WERI-Rb-1 (cell line): ENCODE data around the gene GSTP1.
"Not testable (repeated sequence)": the region's sequence is repeated elsewhere in the genome, so short reads cannot be mapped to it uniquely, and the experiment has no call there.

ENCODE experiments used
- DNase-seq: peaks from one replicate; pipeline ENCODE4 v3.0.0-alpha.2; 2020
- H3K27ac ChIP-seq: fragments of 250-450 bp; sonication (Bioruptor Pico); 2 replicates; pipeline ENCODE4 v1.5.1; 2020; ENCODE audit warnings: mild to moderate bottlenecking, moderate library complexity
- H3K27me3 ChIP-seq: fragments of 250-450 bp; sonication (Bioruptor Pico); 2 replicates; pipeline ENCODE4 v1.5.1; 2021; ENCODE audit warnings: mild to moderate bottlenecking, low read depth, moderate library complexity; ENCODE audit not compliant: insufficient read depth, severe bottlenecking
- H3K36me3 ChIP-seq: fragments of 250-450 bp; sonication (Bioruptor Pico); 2 replicates; pipeline ENCODE4 v1.5.1; 2020; ENCODE audit warnings: mild to moderate bottlenecking, moderate library complexity
- H3K4me3 ChIP-seq: 2 replicates; pipeline ENCODE4 v1.5.1; 2011; ENCODE audit warnings: low read depth, mild to moderate bottlenecking, control low read depth, low read length
- H3K9me3 ChIP-seq: fragments of 250-450 bp; sonication (Bioruptor Pico); 2 replicates; pipeline ENCODE4 v1.5.1; 2021; ENCODE audit warnings: mild to moderate bottlenecking, moderate library complexity; ENCODE audit not compliant: severe bottlenecking
- TF ChIP-seq, protein P1 (sequence below): IDR thresholded peaks from 2 replicates; pipeline ENCODE4 v1.5.1; 2011; ENCODE audit warnings: low read depth, mild to moderate bottlenecking, control low read depth, inconsistent platforms, low read length

GSTP1 gene

GRCh38 chr11:67599149-67599548 is 15.5 kb downstream of the GSTP1 start:
- Histone ChIP-seq H3K4me3 (no peak overlapping the region), H3K27ac (no peak overlapping the region), H3K9me3 (peaks cover 16% of the 10 kb centered on the region), H3K27me3 (no peaks in the 10 kb centered on the region), H3K36me3 (no peaks in the 10 kb centered on the region)
- TF ChIP-seq, protein P1, sequence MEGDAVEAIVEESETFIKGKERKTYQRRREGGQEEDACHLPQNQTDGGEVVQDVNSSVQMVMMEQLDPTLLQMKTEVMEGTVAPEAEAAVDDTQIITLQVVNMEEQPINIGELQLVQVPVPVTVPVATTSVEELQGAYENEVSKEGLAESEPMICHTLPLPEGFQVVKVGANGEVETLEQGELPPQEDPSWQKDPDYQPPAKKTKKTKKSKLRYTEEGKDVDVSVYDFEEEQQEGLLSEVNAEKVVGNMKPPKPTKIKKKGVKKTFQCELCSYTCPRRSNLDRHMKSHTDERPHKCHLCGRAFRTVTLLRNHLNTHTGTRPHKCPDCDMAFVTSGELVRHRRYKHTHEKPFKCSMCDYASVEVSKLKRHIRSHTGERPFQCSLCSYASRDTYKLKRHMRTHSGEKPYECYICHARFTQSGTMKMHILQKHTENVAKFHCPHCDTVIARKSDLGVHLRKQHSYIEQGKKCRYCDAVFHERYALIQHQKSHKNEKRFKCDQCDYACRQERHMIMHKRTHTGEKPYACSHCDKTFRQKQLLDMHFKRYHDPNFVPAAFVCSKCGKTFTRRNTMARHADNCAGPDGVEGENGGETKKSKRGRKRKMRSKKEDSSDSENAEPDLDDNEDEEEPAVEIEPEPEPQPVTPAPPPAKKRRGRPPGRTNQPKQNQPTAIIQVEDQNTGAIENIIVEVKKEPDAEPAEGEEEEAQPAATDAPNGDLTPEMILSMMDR = no peak
- DNase-seq = no peak

GRCh38 chr11:67600324-67601029 is 16.9 kb downstream of the GSTP1 start:
- TF ChIP-seq, protein P1 = no peak
- Histone ChIP-seq H3K27me3 (no peaks in the 10 kb centered on the region), H3K9me3 (peaks cover 16% of the 10 kb centered on the region), H3K36me3 (no peaks in the 10 kb centered on the region), H3K4me3 (no peak overlapping the region), H3K27ac (no peak overlapping the region)
- no peak for DNase-seq

- H3K9me3 ChIP-seq = peaks cover 16% of the 10 kb centered on the region
- no peak overlapping the region for H3K27ac ChIP-seq
- H3K27me3 ChIP-seq = no peaks in the 10 kb centered on the region
- no peak for DNase-seq
- no peak overlapping the region for H3K4me3 ChIP-seq
- TF ChIP-seq, protein P1 = no peak
- no peaks in the 10 kb centered on the region for H3K36me3 ChIP-seq
Measured at GRCh38 chr11:67601098-67601497, 17.5 kb downstream of the GSTP1 start.

- H3K4me3 ChIP-seq, H3K27me3 ChIP-seq, H3K9me3 ChIP-seq, DNase-seq: not testable (repeated sequence)
- peak overlapping the region; percentile 92 for H3K27ac ChIP-seq
- H3K36me3 ChIP-seq = peaks cover 12% of the 10 kb centered on the region
Measured at GRCh38 chr11:67604119-67604518, 20.5 kb downstream of the GSTP1 start.

- Histone ChIP-seq H3K27ac (peak overlapping the region; percentile 92), H3K9me3 (peaks cover 5% of the 10 kb centered on the region), H3K27me3 (no peaks in the 10 kb centered on the region), H3K4me3 (no peak overlapping the region), H3K36me3 (peaks cover 17% of the 10 kb centered on the region)
- no peak for DNase-seq
- TF ChIP-seq, protein P1 = no peak
Measured at GRCh38 chr11:67604815-67605214, 21.2 kb downstream of the GSTP1 start.

GRCh38 chr11:67605231-67606011 is 21.8 kb downstream of the GSTP1 start:
- H3K27ac ChIP-seq = peak overlapping the region; percentile 92
- H3K36me3 ChIP-seq = peaks cover 22% of the 10 kb centered on the region
- peaks cover 5% of the 10 kb centered on the region for H3K9me3 ChIP-seq
- DNase-seq = peak; percentile 97
- H3K4me3 ChIP-seq = peak overlapping the region; percentile 83
- TF ChIP-seq, protein P1 = peak; percentile 61
- H3K27me3 ChIP-seq = no peaks in the 10 kb centered on the region
